ENCODE data around the gene LRRC3C. TPM values are rescaled to one million over a fixed set of nuclear protein-coding genes. Genes with fewer than 3 reads are reported as not detected.

LRRC3C gene
- total RNA-seq, 1 donor from 2014 or later: not detected

DNA sequence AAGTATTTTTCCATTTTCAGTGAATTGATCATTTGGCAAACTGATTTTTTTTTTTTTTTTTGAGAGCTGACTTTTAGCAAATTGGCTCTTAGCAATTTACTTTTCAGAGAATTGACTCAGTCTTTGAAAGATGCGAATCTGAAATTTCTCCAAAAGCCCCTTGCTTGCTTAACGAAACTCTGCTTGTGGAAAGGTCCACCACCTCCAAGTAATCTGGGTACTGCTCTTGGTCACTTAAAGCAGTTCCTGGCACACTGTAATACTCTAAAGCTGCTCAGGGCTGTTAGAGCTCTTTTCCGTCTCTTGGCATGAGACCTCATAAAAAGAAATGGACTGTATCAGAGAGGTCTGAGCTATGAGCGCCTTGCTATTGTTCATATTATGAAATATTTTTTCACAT is 12.0 kb upstream of the LRRC3C start:
- Histone ChIP-seq H3K36me3 (ENCODE audit: control insufficient read depth, insufficient read depth, low read length) (no peaks in the 10 kb centered on the region), H3K27me3 (ENCODE audit: control insufficient read depth, insufficient read depth, low read length) (no peaks in the 10 kb centered on the region), H3K4me3 (ENCODE audit: low read depth, low read length) (no peak overlapping the region)
- no peak for DNase-seq (ENCODE audit: low read depth)
- TF ChIP-seq, protein P1, sequence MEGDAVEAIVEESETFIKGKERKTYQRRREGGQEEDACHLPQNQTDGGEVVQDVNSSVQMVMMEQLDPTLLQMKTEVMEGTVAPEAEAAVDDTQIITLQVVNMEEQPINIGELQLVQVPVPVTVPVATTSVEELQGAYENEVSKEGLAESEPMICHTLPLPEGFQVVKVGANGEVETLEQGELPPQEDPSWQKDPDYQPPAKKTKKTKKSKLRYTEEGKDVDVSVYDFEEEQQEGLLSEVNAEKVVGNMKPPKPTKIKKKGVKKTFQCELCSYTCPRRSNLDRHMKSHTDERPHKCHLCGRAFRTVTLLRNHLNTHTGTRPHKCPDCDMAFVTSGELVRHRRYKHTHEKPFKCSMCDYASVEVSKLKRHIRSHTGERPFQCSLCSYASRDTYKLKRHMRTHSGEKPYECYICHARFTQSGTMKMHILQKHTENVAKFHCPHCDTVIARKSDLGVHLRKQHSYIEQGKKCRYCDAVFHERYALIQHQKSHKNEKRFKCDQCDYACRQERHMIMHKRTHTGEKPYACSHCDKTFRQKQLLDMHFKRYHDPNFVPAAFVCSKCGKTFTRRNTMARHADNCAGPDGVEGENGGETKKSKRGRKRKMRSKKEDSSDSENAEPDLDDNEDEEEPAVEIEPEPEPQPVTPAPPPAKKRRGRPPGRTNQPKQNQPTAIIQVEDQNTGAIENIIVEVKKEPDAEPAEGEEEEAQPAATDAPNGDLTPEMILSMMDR (IDR thresholded peaks at IDR 0.05; ENCODE audit: insufficient read depth, low read length, poor library complexity, severe bottlenecking): no peak

DNA sequence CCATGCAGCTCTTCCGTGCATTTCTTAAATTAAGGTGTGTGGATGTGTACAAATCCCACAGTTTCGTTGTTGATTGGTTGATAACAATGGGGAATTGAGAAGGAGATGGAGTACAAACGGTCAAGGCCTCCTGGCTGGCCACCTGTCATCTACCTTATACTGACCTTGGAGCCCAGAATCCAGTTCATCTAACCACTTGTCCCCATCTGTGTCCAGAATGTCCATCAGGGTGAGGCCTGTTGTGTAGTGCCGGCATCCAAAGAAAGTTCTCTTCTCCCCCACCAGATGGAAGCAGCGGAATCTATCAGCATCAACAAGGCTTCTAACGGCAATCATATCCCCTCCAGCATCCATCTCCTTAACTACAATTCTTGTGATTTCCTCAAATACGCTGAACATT is 10.6 kb upstream of the LRRC3C start:
- no peak for DNase-seq (ENCODE audit: low read depth)
- Histone ChIP-seq H3K4me3 (ENCODE audit: low read depth, low read length) (no peak overlapping the region), H3K27me3 (ENCODE audit: control insufficient read depth, insufficient read depth, low read length) (no peaks in the 10 kb centered on the region), H3K36me3 (ENCODE audit: control insufficient read depth, insufficient read depth, low read length) (no peaks in the 10 kb centered on the region)
- TF ChIP-seq, protein P1 (IDR thresholded peaks at IDR 0.05; ENCODE audit: insufficient read depth, low read length, poor library complexity, severe bottlenecking): peak; percentile 7

DNA sequence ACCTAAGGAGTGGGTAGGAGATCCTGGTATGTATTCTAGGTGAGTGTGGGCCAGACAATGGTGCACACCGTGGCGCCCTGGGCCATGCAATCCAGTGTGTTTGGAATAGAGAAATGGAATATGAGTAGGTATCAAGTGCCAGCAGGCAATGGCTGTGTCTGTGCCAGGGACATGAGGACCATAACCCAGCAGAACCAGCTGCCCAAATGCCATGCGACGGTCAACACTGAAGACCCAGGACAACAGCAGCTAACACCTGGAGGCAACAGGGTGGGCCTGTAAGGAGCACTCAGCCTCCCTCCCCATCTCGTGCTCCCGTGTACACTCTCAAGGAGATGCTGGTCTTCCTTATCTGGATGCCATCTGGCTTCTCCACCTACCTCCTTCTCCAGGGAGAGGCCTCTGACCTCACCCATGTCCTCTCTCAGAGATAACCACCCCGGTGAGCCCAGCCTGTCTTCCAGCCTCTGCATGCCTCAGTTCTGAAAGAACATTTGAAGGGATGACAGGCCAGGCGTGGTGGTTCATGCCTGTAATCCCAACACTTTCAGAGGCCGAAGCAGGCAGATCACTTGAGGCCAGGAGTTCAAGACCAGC is 8.3 kb upstream of the LRRC3C start:
- DNase-seq (ENCODE audit: low read depth): no peak
- H3K27me3 ChIP-seq (ENCODE audit: control insufficient read depth, insufficient read depth, low read length): no peaks in the 10 kb centered on the region
- TF ChIP-seq, protein P1 (IDR thresholded peaks at IDR 0.05; ENCODE audit: insufficient read depth, low read length, poor library complexity, severe bottlenecking): no peak
- H3K4me3 ChIP-seq (ENCODE audit: low read depth, low read length): no peak overlapping the region
- peaks cover 1% of the 10 kb centered on the region for H3K36me3 ChIP-seq (ENCODE audit: control insufficient read depth, insufficient read depth, low read length)

DNA sequence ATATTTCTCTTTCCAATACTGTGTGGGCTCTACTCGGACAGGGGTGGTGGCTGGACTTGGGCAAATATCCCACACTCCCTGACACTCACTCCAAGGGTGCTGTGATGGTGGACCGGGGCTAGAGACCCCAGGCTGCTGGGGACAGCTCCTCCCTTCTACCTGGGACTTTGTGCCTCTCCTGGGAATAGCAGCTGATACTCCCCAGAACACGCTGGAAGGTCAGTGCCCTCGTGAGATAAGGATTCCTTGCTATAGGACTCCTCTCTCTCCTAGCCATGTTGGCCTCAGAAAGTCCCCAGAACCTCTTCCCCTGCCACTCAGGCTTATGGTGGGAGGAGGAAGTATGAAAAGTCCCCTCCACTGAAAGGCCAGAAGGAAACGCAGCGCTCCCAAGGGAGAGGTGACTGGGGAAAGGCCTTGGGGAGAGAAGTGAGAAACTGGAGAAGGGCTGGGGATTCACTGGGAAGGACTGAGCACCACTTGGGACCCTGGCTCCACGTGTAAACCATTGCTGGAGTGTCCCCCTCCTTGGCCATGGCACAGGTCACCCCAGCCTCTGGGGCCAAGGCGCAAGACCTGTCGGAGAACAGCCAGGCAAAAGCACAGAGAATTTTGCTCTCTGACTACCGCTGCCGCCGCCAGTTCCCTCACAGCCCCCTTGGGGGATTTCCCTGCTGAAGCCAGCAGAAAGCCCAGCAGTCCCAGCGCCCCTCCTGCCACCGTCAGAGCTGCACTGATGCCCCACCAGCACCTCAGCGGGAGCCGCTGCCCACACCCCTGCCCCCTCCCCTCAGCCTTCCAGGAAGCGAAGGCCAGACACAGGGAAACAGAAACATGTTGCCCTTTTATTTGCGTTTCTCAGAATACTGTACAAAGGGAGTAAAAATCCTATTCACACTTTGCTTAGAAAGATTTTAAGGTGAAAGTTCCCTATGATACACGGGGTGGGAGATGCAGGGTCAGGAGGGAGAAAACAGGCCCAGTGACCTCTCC is 7.0 kb upstream of the LRRC3C start:
- TF ChIP-seq, protein P1 (IDR thresholded peaks at IDR 0.05; ENCODE audit: insufficient read depth, low read length, poor library complexity, severe bottlenecking): no peak
- peaks cover 1% of the 10 kb centered on the region for H3K36me3 ChIP-seq (ENCODE audit: control insufficient read depth, insufficient read depth, low read length)
- no peak for DNase-seq (ENCODE audit: low read depth)
- no peaks in the 10 kb centered on the region for H3K27me3 ChIP-seq (ENCODE audit: control insufficient read depth, insufficient read depth, low read length)
- H3K4me3 ChIP-seq (ENCODE audit: low read depth, low read length): no peak overlapping the region

DNA sequence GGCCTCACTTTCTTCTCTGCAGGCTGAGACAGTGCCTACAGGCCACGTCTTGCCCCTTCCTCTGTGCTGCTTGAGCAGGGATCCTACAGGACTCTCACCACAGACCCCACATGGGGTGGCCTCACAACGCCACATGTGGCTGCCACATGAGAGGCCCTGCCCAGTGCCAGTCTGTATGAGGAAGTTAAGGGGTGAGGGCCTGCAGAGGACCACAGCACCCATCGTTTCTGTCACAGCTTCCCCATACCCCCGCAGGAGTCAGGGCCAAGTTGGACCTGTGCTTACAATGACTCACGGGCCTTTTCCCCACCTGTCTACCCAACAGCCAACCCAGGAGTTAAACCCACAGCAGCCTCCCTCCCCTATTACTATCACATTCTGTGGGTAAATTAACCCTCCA is 6.2 kb upstream of the LRRC3C start:
- Histone ChIP-seq H3K27me3 (ENCODE audit: control insufficient read depth, insufficient read depth, low read length) (no peaks in the 10 kb centered on the region), H3K36me3 (ENCODE audit: control insufficient read depth, insufficient read depth, low read length) (peaks cover 1% of the 10 kb centered on the region), H3K4me3 (ENCODE audit: low read depth, low read length) (no peak overlapping the region)
- TF ChIP-seq, protein P1 (IDR thresholded peaks at IDR 0.05; ENCODE audit: insufficient read depth, low read length, poor library complexity, severe bottlenecking): no peak
- DNase-seq (ENCODE audit: low read depth): no peak
